HG02623 (cell line): ENCODE measurements around the gene EXOC4.

Experiments
- ATAC-seq: cut with Tn5 transposase; IDR thresholded peaks from one replicate; pipeline ENCODE4 v1.9.1; 2021; ENCODE audit warnings: moderate library complexity; ENCODE audit not compliant: unreplicated experiment

Gene EXOC4

DNA sequence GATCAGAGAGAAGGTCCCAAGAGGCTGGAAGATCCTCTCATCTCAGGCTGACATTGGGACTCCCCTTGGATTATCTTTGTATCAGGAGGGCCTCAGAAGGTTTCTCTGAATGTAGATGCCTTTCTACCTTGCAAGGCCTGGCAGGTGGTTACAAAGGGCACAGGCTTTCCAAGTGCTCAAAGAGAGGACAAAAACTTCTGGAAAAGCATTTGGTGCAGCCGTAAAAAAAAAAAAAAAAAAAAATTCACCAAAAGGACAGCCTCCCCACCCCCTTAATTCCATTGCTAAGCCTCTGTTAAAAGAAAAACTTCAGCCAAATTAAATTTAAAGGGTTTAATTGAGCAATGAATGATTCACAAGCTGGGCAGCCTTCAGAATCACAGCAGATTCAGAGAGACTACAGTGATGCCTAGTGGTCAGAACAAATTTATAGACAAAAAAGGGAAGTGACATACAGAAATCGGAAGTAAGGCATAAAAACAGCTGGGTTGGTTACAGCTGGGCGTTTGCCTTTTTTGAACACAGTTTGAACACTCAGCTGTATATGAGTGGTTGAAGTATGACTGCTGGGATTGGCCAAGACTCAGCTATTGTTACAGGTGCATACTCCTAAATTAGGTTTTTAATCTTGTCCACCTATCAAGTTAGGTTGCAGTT, 831.7 kb downstream of the EXOC4 start:
- peak; percentile 74 for ATAC-seq

DNA sequence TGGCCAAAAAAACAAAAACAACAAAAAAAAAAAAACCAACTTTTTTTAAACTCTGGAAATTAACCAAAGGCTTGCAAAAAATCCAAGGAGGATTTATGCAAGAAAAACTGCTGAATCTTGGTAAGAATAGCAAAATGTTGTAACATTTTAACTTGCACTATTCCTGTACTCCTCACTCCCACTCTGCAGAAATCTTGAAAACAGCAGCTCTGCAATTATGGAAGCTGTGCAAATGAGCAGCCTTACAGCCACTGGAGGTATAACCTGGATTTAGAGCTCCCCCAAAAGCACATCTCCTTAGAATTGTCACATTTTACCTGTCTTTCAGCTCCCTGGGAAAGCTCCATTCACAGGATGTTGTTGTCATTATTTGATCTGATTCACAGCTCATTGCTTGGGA, 832.4 kb downstream of the EXOC4 start:
- ATAC-seq = no peak

DNA sequence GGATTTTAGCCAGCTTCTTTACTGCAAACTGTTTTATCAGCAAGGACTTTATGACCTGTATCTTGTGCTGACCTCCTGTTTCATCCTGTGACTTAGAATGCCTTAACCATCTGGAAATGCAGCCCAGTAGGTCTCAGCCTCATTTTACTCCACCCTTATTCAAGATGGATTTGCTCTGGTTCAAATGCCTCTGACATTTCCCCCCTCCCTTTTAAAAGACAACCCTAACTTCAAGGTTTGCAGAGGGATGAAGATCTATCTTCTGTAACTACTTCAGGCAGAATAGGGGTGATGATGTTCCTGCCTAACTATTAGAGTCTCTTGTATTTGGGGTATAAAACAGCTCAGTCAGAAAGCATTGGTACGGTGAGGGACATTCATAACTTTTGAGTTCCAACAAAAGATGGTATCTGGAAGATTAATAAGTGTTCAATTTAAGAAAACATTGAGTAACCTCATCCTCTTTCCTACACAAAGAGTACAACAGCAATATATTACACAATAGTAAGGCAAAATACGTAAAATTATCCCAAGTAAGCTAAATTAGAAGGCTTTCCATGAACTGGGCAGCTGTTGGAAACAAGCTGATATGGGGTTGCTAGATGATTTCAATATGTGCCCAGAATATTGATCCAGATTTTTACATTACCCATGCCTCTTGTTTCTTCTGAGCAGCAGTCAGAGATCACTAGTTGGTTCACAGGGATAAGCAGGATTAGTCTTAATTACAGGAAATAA, 834.3 kb downstream of the EXOC4 start:
- no peak for ATAC-seq

DNA sequence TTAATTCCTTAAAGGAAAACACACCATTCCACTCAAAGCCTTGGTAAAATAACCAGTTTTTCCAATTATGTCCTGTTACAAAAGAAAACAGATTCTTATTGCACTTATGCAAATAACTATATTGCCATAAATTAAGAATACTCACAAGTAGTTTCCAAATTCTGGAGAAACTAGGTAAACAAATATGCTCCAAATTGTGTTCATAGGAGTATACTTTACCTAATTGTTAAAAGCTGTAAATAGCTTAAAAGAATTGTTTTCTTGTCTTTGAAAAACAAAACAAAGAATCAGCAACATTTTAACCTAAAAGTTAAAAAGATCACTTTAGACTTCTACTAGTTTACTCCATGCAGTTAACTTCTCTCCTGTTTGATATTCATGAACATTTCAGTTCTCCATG, 835.3 kb downstream of the EXOC4 start:
- ATAC-seq = no peak

DNA sequence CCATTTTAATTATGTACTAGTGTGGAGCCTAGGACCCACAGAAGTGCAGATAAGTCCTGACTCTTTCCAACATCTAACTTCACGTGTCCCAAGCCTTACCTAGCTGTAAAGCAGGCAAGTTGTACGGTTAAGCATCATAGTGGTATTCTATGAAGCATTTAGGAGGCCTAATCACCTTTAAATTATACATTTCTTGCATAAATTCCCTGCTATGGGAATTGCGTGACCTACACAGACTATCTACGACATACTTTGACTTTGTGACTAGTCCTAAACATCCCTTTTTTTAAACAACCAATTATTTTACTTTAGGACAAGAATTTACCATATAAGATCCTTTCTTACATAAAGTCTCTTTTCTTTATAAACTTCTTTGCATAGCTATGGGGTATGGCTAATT, 836.6 kb downstream of the EXOC4 start:
- no peak for ATAC-seq

DNA sequence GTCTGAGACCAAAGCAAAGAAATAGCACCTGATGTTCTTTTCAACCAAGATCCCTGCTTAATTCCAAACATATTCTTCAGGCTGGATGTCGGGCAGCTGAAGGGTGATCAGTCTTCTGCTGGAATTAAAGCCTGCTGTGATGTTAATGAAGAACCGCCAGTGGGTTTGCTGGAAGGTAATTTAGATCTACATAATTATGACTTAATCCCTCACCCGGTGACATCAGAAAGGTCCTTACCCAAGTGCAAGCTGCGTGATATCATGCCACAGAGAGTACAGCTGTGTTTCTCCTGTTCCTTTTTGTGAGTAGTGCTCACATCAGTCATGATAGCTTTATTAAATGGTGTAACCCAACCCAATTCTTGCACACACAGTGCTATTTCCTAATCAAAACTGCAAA, 845.2 kb downstream of the EXOC4 start:
- ATAC-seq = no peak

DNA sequence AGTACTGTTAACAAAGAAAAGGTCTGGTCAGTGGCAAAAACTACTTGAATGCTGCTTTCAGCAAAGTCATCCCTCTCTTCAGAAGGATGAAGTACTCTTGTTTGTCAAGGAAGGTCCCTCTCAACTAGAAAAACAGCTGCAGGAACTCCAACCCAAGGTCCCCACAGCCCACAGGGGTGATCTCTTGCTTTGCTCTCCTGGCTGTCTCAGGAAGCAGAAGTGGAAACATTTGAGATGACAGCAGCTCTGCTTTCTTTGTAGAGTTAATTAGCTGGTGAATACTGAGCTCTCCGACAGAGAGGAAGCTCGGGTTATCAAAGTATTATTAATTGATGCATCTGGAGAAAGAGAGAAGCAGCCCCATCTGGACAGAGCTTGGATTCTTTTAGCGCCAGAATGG, 848.8 kb downstream of the EXOC4 start:
- no peak for ATAC-seq

DNA sequence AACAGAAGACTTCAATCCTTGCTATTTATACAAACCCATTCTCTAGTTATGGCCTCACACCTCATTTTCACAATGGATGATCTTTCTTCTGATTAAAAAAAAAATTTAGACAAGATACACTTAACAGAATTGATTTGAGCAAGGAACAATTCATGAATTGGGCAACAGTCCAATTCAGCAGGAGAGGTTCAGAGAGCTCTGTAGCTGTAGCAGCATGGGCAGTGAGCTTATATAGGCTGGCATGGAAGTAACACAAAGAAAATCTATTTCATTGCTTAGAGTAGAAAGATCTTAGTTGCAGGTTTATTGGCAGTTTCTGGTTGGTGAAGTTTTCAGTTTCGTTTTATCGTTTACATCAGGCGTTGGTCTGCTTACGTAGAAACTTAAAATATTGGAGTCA, 851.3 kb downstream of the EXOC4 start:
- ATAC-seq = no peak

DNA sequence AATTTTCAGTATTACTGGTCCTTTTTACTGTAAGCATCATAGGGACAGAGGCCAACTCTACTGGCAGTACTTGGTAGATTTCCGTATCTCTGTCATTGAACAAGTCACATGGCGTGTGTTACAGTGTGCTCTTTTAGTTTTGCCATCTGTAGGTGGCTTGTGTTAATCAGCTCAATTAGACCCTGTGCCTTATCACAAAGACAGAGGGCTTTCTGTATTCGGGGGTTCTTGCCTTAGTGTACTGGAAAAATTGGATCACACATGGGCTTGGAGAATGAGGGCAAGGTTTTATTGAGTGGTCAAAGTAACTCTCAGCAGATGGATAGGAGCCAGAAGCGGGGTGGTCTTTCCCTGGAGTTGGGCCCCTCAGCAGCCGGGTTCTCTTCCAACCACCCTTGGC, 853.0 kb downstream of the EXOC4 start:
- ATAC-seq = no peak

DNA sequence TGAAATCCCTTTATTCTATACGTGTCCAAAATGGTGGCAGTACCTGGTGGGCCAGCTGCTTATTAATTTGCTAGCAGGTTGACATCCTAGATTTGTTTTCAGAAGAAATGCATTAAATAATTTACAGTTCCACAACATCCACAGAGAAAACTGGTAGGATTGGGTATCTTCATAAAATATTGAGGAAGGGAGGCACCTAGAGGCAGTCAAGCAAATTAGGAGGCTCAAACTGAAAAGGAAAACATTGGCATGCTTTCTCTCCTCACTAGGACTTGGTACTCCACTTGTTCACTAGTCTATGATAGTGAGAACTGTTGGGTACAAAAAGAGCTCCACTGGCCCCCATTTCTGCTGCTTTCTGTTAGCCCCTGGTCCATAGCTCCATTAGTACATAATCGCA, 855.9 kb downstream of the EXOC4 start:
- ATAC-seq = no peak

DNA sequence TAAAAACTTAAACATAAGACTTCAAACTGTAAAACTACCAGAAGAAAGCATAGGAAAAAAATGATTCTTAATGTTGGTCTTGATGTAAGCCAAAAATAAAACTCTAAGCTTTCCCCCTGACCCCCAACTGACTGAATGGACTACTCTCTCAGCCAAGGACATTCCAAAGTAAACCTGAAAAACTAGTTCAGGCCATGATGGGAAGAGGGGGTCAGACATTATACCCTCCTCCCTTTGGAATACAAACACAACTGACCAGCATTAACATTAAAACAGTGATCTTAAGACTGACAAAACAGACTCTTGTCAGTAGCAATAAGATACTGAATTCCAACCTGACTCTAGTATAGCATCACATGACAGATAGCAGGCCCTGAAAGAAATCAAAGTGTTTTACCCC, 860.8 kb downstream of the EXOC4 start:
- ATAC-seq = no peak

DNA sequence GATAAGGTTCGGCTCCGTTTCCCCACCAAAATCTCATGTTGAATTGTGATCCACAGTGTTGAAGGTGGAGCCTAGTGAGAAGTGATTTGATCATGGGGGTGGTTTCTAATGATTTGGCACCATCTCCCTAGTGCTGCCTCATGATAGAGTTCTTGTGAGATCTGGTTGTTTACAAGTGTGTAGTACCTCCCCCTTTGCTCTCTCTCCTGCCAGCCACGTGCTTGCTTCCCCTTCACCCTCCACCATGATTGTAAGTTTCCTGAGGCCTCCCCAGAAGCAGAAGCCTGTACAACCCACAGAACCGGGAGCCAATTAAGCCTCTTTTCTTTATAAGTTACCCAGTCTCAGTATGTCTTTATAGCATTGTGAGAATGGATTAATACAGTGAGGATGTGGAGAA, 862.1 kb downstream of the EXOC4 start:
- ATAC-seq = no peak
